Suprapubic skin (tissue), 4 donors: ENCODE data around the gene TIMM8B. TPM values are rescaled to one million over a fixed set of nuclear protein-coding genes. Genes with fewer than 3 reads are reported as not detected.
"Not testable (repeated sequence)": the region's sequence is repeated elsewhere in the genome, so short reads cannot be mapped to it uniquely, and the experiment has no call there.

Experiments
- DNase-seq, 2 donors: peaks; one replicate each; pipeline ENCODE4 v3.0.0-alpha.2; 2019; ENCODE audit warnings: low spot score in 2 of 2
- H3K27ac ChIP-seq: fragments of 200-600 bp; sonication (generic); one replicate; pipeline ENCODE4 v1.5.1; 2019
- H3K27me3 ChIP-seq: fragments of 200-600 bp; sonication (generic); one replicate; pipeline ENCODE4 v1.5.1; 2019
- H3K36me3 ChIP-seq: fragments of 200-600 bp; sonication (generic); one replicate; pipeline ENCODE4 v1.5.1; 2019
- H3K4me1 ChIP-seq: fragments of 200-600 bp; sonication (generic); one replicate; pipeline ENCODE4 v1.5.1; 2019
- H3K4me3 ChIP-seq: fragments of 200-600 bp; sonication (generic); one replicate; pipeline ENCODE4 v1.5.1; 2019; ENCODE audit warnings: mild to moderate bottlenecking
- H3K9me3 ChIP-seq: fragments of 200-600 bp; sonication (generic); one replicate; pipeline ENCODE4 v1.5.1; 2019
- EP300 ChIP-seq: sonication (generic); formaldehyde crosslinking; IDR thresholded peaks from one replicate; pipeline ENCODE4 v1.6.1; 2017; ENCODE audit warnings: antibody characterized with exemption
- POLR2A ChIP-seq, 2 donors: fragments of 450-650 bp; IDR thresholded peaks; one replicate each; pipeline ENCODE4 v1.6.1; 2017; ENCODE audit warnings: antibody characterized with exemption in 2 of 2, mild to moderate bottlenecking in 2 of 2, moderate library complexity in 2 of 2
- POLR2AphosphoS5 ChIP-seq, 3 donors: sonication (generic); formaldehyde crosslinking; IDR thresholded peaks; one replicate each; pipeline ENCODE4 v1.6.1; 2017; ENCODE audit warnings: antibody characterized with exemption in 3 of 3
- WGBS: methylation state at CpG from one replicate; pipeline ENCODE4 v1.1.5; 2018; 5-methylcytosine and 5-hydroxymethylcytosine counted together
- total RNA-seq, 4 donors: library from RNA; depleted of rRNA; stranded (reverse); fragments of >200 nt; gene quantifications; one replicate each; pipeline ENCODE4 v1.1.0, GENCODE V29; 2016
- TF ChIP-seq, protein P1 (sequence below), 2 donors: fragments of 200-600 bp in 1 of 2; fragments of 450-650 bp in 1 of 2; sonication (generic) in 1 of 2; IDR thresholded peaks; one replicate each; pipeline ENCODE4 v1.5.1; 2016 to 2019; ENCODE audit warnings: antibody characterized with exemption in 2 of 2, mild to moderate bottlenecking in 1 of 2, moderate library complexity in 1 of 2

Gene TIMM8B
- total RNA-seq, 4 donors from 2014 or later, result 15.0 to 48.4 (median 37.1) TPM

DNA sequence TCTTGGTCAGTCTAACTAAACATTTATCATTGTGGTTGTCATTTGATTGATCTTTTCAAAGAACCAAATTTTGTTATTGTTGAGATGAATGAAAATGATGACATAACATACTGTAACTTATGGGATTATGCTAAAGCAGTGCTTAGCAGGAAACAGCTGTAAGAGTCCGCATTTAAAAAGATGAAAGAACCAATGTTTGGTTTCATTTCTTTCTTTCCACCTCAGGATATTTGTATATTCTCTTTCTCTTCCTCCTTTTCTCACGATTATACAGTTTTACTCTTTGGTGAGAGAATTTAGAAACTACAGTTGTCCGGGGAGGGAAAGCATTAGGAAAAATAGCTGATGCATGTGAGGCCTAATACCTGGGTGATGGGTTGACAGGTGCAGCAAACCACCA is 35.8 kb downstream of the TIMM8B start:
- H3K36me3 ChIP-seq, result peaks cover 57% of the 10 kb centered on the region

DNA sequence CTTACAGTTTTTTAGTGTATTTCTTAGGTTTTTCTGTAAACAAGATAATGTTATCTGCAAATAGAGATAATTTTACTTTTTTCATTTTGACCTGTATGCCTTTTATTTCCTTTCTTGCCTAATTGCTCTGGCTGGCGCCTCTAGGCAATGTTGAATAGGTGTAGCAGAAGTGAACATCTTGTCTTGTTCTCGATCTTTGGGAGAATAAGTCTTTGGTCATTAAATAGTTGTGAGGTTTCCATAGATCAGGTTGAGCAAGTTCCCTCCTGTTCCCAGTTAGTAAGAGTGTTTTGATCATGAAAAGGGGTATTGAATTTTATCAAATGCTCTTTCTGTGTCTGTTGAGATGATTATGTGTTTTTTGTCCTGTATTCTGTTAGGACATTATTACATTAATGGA is 36.8 kb downstream of the TIMM8B start:
- no peak for DNase-seq
- Histone ChIP-seq H3K4me1 (peaks cover 4% of the 10 kb centered on the region), H3K9me3 (no peaks in the 10 kb centered on the region), H3K4me3 (no peak overlapping the region), H3K27me3 (no peaks in the 10 kb centered on the region), H3K36me3 (peaks cover 67% of the 10 kb centered on the region), H3K27ac (no peak overlapping the region)
- TF ChIP-seq EP300, result no peak
- no peak for TF ChIP-seq POLR2AphosphoS5 (IDR thresholded peaks at IDR 0.05)
- no peak for TF ChIP-seq POLR2A (IDR thresholded peaks at IDR 0.05)
- TF ChIP-seq, protein P1, sequence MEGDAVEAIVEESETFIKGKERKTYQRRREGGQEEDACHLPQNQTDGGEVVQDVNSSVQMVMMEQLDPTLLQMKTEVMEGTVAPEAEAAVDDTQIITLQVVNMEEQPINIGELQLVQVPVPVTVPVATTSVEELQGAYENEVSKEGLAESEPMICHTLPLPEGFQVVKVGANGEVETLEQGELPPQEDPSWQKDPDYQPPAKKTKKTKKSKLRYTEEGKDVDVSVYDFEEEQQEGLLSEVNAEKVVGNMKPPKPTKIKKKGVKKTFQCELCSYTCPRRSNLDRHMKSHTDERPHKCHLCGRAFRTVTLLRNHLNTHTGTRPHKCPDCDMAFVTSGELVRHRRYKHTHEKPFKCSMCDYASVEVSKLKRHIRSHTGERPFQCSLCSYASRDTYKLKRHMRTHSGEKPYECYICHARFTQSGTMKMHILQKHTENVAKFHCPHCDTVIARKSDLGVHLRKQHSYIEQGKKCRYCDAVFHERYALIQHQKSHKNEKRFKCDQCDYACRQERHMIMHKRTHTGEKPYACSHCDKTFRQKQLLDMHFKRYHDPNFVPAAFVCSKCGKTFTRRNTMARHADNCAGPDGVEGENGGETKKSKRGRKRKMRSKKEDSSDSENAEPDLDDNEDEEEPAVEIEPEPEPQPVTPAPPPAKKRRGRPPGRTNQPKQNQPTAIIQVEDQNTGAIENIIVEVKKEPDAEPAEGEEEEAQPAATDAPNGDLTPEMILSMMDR (IDR thresholded peaks at IDR 0.05), result no peak
- WGBS, result 47% methylated on average over 2 of the region's 2 CpGs

More for the DNA sequence above, 35.8 kb downstream of the TIMM8B start:
- no peak for DNase-seq
- Histone ChIP-seq H3K27me3 (no peaks in the 10 kb centered on the region), H3K4me1 (peaks cover 4% of the 10 kb centered on the region), H3K9me3 (no peaks in the 10 kb centered on the region), H3K27ac (no peak overlapping the region), H3K4me3 (no peak overlapping the region)
- 87% methylated on average over 3 of the region's 3 CpGs for WGBS
- TF ChIP-seq EP300 (no peak), POLR2AphosphoS5 (IDR thresholded peaks at IDR 0.05) (no peak), POLR2A (IDR thresholded peaks at IDR 0.05) (no peak)
- TF ChIP-seq, protein P1 (IDR thresholded peaks at IDR 0.05), result no peak

- not testable (repeated sequence) for H3K27me3 ChIP-seq, H3K4me1 ChIP-seq, H3K27ac ChIP-seq, DNase-seq, H3K9me3 ChIP-seq, H3K4me3 ChIP-seq
- 96% methylated on average over 3 of the region's 3 CpGs for WGBS
- peaks cover 69% of the 10 kb centered on the region for H3K36me3 ChIP-seq
Observed at GRCh38 chr11:112048256-112048655, 38.3 kb downstream of the TIMM8B start.

- H3K27ac ChIP-seq, H3K4me3 ChIP-seq, H3K9me3 ChIP-seq, H3K27me3 ChIP-seq, H3K4me1 ChIP-seq, DNase-seq: not testable (repeated sequence)
- H3K36me3 ChIP-seq, result peaks cover 53% of the 10 kb centered on the region
- WGBS, result 90% methylated on average over 2 of the region's 2 CpGs
Observed at GRCh38 chr11:112046647-112047046, 39.9 kb downstream of the TIMM8B start.

GRCh38 chr11:112044961-112045360 is 41.6 kb downstream of the TIMM8B start:
- DNase-seq, result no peak
- Histone ChIP-seq H3K27ac (no peak overlapping the region), H3K9me3 (no peaks in the 10 kb centered on the region), H3K36me3 (peaks cover 61% of the 10 kb centered on the region), H3K27me3 (no peaks in the 10 kb centered on the region), H3K4me3 (no peak overlapping the region), H3K4me1 (peaks cover 4% of the 10 kb centered on the region)
- WGBS, result 92% methylated on average over 4 of the region's 4 CpGs
- TF ChIP-seq POLR2AphosphoS5 (IDR thresholded peaks at IDR 0.05) (no peak), POLR2A (IDR thresholded peaks at IDR 0.05) (no peak), EP300 (no peak)
- TF ChIP-seq, protein P1 (IDR thresholded peaks at IDR 0.05), result no peak

DNA sequence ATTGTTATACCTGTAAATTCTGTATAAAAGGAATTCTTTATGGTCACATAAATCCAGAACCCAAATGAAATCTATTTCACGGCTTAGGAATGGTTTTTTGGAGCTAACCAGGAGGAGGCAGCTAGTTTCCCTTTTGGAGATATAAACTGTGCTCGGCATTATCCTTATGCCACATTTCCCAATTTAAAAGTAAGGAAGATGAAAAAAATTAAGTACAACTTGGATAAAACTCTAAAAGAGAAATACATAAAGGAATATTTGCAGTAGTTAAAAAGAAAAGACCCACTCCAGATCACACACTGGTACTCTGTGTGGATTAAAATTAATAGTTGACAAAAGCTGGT is 43.6 kb downstream of the TIMM8B start:
- Histone ChIP-seq H3K4me1 (no peaks in the 10 kb centered on the region), H3K4me3 (no peak overlapping the region), H3K9me3 (no peaks in the 10 kb centered on the region), H3K27ac (no peak overlapping the region), H3K27me3 (no peaks in the 10 kb centered on the region), H3K36me3 (peaks cover 74% of the 10 kb centered on the region)
- 92% methylated on average over 2 of the region's 2 CpGs for WGBS
- no peak for DNase-seq
- TF ChIP-seq POLR2A (IDR thresholded peaks at IDR 0.05), result no peak
- no peak for TF ChIP-seq EP300
- no peak for TF ChIP-seq POLR2AphosphoS5 (IDR thresholded peaks at IDR 0.05)
- TF ChIP-seq, protein P1 (IDR thresholded peaks at IDR 0.05), result no peak
